ENCODE data around the gene MAGI1.

- TF ChIP-seq, protein P1, sequence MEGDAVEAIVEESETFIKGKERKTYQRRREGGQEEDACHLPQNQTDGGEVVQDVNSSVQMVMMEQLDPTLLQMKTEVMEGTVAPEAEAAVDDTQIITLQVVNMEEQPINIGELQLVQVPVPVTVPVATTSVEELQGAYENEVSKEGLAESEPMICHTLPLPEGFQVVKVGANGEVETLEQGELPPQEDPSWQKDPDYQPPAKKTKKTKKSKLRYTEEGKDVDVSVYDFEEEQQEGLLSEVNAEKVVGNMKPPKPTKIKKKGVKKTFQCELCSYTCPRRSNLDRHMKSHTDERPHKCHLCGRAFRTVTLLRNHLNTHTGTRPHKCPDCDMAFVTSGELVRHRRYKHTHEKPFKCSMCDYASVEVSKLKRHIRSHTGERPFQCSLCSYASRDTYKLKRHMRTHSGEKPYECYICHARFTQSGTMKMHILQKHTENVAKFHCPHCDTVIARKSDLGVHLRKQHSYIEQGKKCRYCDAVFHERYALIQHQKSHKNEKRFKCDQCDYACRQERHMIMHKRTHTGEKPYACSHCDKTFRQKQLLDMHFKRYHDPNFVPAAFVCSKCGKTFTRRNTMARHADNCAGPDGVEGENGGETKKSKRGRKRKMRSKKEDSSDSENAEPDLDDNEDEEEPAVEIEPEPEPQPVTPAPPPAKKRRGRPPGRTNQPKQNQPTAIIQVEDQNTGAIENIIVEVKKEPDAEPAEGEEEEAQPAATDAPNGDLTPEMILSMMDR (IDR thresholded peaks at IDR 0.05; ENCODE audit: insufficient read depth, low read length), result no peak
- no peak for TF ChIP-seq SPI1 (IDR thresholded peaks at IDR 0.05; ENCODE audit: borderline replicate concordance, low read depth)
- TF ChIP-seq GABPA (IDR thresholded peaks at IDR 0.05; ENCODE audit: low read depth), result no peak
Measured at GRCh38 chr3:65953881-65954733, 84.6 kb downstream of the MAGI1 start.

Measured in HL-60 (cell line).